AG04449 (cell line): ENCODE measurements around the gene IMPG1.

Experiments
- CTCF ChIA-PET: fragments of 350-600 bp; formaldehyde crosslinking; extraction: SDS; loops from one replicate; lab custom pipeline; 2021; ENCODE audit warnings: antibody characterized with exemption; lab: Yijun Ruan, JAX
- POLR2A ChIA-PET: fragments of 400-600, 350-600 bp; formaldehyde crosslinking; extraction: SDS; loops from one replicate; lab custom pipeline; 2020; ENCODE audit warnings: antibody characterized with exemption, inconsistent platforms; lab: Yijun Ruan, JAX
- DNase-seq: peaks from one replicate; pipeline ENCODE4 v3.0.0-alpha.2; 2010; ENCODE audit warnings: low read depth, low spot score
- H3K4me3 ChIP-seq: 2 replicates; pipeline ENCODE4 v1.5.1; 2011; ENCODE audit warnings: low read depth, mild to moderate bottlenecking, control low read depth, low read length
- CTCF ChIP-seq: IDR thresholded peaks from one replicate; pipeline ENCODE4 v1.5.1; 2011; ENCODE audit warnings: mild to moderate bottlenecking, moderate library complexity, low read length, control low read depth, inconsistent platforms; ENCODE audit not compliant: insufficient read depth; ENCODE audit errors: missing control alignments

Gene IMPG1

GRCh38 chr6:75970093-75970492 is 102.4 kb downstream of the IMPG1 start:
- no peak for TF ChIP-seq CTCF
- DNase-seq, result no peak
- CTCF ChIA-PET, result no interaction called here
- POLR2A ChIA-PET, result no interaction called here
- H3K4me3 ChIP-seq, result no peak overlapping the region

GRCh38 chr6:75968143-75968542 is 104.3 kb downstream of the IMPG1 start:
- no peak for TF ChIP-seq CTCF
- ChIA-PET CTCF (no interaction called here), POLR2A (no interaction called here)
- no peak for DNase-seq
- no peak overlapping the region for H3K4me3 ChIP-seq

GRCh38 chr6:75963569-75963968 is 108.9 kb downstream of the IMPG1 start:
- no peak overlapping the region for H3K4me3 ChIP-seq
- ChIA-PET POLR2A (no interaction called here), CTCF (no interaction called here)
- TF ChIP-seq CTCF, result no peak
- no peak for DNase-seq

GRCh38 chr6:75952128-75952527 is 120.3 kb downstream of the IMPG1 start:
- no peak for DNase-seq
- CTCF ChIA-PET, result interaction anchor here (3.7 kb wide), 1 partner anchor 17 kb away, joined by 11 read pairs; no protein-coding TSS in a partner anchor
- no peak for TF ChIP-seq CTCF
- POLR2A ChIA-PET, result no interaction called here
- no peak overlapping the region for H3K4me3 ChIP-seq

GRCh38 chr6:75947935-75948334 is 124.5 kb downstream of the IMPG1 start:
- H3K4me3 ChIP-seq, result no peak overlapping the region
- CTCF ChIA-PET, result interaction anchor here (1.2 kb wide), 1 partner anchor 16 kb away, joined by 6 read pairs; no protein-coding TSS in a partner anchor
- TF ChIP-seq CTCF, result no peak
- DNase-seq, result no peak
- POLR2A ChIA-PET, result no interaction called here

GRCh38 chr6:75946146-75946831 is 126.2 kb downstream of the IMPG1 start:
- H3K4me3 ChIP-seq, result no peak overlapping the region
- no peak for DNase-seq
- ChIA-PET POLR2A (no interaction called here), CTCF (interaction anchor here (1.1 to 1.5 kb wide), 2 partner anchors 11 to 1511 kb away, joined by 3 to 4 read pairs; no protein-coding TSS in a partner anchor)
- TF ChIP-seq CTCF, result no peak
